Esophagus muscularis mucosa (tissue), 3 donors: Measurements from ENCODE around the gene FGD5.

Source experiments
- CTCF ChIP-seq, 3 experiments: fragments of 200-600 bp in 2 of 3; fragments of 450-650 bp in 1 of 3; sonication (generic) in 2 of 3; IDR thresholded peaks; one replicate each; pipeline ENCODE4 v1.5.1; 2017 to 2019; ENCODE audit warnings: antibody characterized with exemption in 3 of 3, mild to moderate bottlenecking in 2 of 3, moderate library complexity in 1 of 3
- POLR2A ChIP-seq: fragments of 450-650 bp; IDR thresholded peaks from one replicate; pipeline ENCODE4 v1.6.1; 2017; ENCODE audit warnings: antibody characterized with exemption, moderate library complexity, mild to moderate bottlenecking, low read depth

GRCh38 chr3:14792691-14793121 is 26.1 kb upstream of the FGD5 start:
- TF ChIP-seq CTCF (IDR thresholded peaks at IDR 0.05) (no peak), POLR2A (no peak)
